GM23338 (cell line): ENCODE results near the gene REV3L.

Source experiments
- CTCF ChIP-seq, 2 experiments: fragments of 200-600 bp in 1 of 2; sonication (generic) in 1 of 2; conservative IDR thresholded peaks; 2 replicates each; pipeline versions ENCODE4 v1.5.1 to v1.6.1; 2016 to 2017; ENCODE audit warnings: antibody characterized with exemption in 2 of 2, low read depth in 2 of 2, mild to moderate bottlenecking in 2 of 2, moderate library complexity in 1 of 2
- EZH2 ChIP-seq: fragments of 200-600 bp; sonication (generic); IDR thresholded peaks from one replicate; pipeline ENCODE4 v1.8.0; 2017; ENCODE audit warnings: antibody characterized with exemption, mild to moderate bottlenecking, low read depth; ENCODE audit not compliant: unreplicated experiment

- TF ChIP-seq CTCF (conservative IDR thresholded peaks at IDR 0.05; ENCODE audit: low read depth in 2 of 2) = no peak
- TF ChIP-seq EZH2 = no peak
These were observed 124.6 kb downstream of the REV3L start for GRCh38 chr6:111358454-111358853.
